NCI-H774 (cell line): ENCODE results near the gene CRYZ.
A peak's percentile ranks its signal among the peaks of the same experiment; 100 is the strongest.
"Not testable (repeated sequence)": the region's sequence is repeated elsewhere in the genome, so short reads cannot be mapped to it uniquely, and the experiment has no call there.

Experiments
- DNase-seq: peaks from one replicate; lab custom pipeline; 2025; lab: John Stamatoyannopoulos, UW

CRYZ gene

GRCh38 chr1:74681449-74681848 is 51.4 kb downstream of the CRYZ start:
- DNase-seq, result no peak

- DNase-seq, result no peak
Observed at GRCh38 chr1:74681001-74681400, 51.8 kb downstream of the CRYZ start.

- no peak for DNase-seq
Observed at GRCh38 chr1:74679811-74680210, 53.0 kb downstream of the CRYZ start.

- DNase-seq, result no peak
Observed at GRCh38 chr1:74677926-74678325, 54.9 kb downstream of the CRYZ start.

- DNase-seq, result no peak
Observed at GRCh38 chr1:74674278-74675048, 58.4 kb downstream of the CRYZ start.

- DNase-seq, result peak; percentile 63
Observed at GRCh38 chr1:74673351-74674111, 59.3 kb downstream of the CRYZ start, which contains the start of gene ERICH3. ERICH3 (minus strand) TSS chr1:74673792; CDS start chr1:74673519, 273 bp downstream.

GRCh38 chr1:74670866-74671265 is 62.0 kb downstream of the CRYZ start:
- DNase-seq, result not testable (repeated sequence)
